K562 (cell line): ENCODE data around the gene PLCB1.

ENCODE experiments used
- ATF1 ChIP-seq, 2 experiments: fragments of 450-650 bp in 1 of 2; IDR thresholded peaks; 2 replicates each; pipeline ENCODE4 v1.6.1; 2016; ENCODE audit warnings: missing compliant biosample characterization in 1 of 2, missing genetic modification characterization in 1 of 2
- BCOR ChIP-seq: fragments of 450-650 bp; IDR thresholded peaks from 2 replicates; pipeline ENCODE4 v1.6.1; 2016
- BHLHE40 ChIP-seq: IDR thresholded peaks from 2 replicates; pipeline ENCODE4 v1.6.1; 2011; ENCODE audit warnings: low read length, improper control_type of control experiment
- CTCF ChIP-seq, 3 experiments: IDR thresholded peaks in 2 of 3; conservative IDR thresholded peaks in 1 of 3; 2 replicates each; pipeline ENCODE4 v1.5.1; 2011 to 2012; ENCODE audit warnings: low read length in 3 of 3, mild to moderate bottlenecking in 3 of 3, control low read depth in 2 of 3, improper control_type of control experiment in 1 of 3, inconsistent platforms in 1 of 3, low read depth in 1 of 3, mixed read lengths in 1 of 3, moderate library complexity in 1 of 3; ENCODE audit not compliant: insufficient read depth in 2 of 3
- ILK ChIP-seq: fragments of 450-650 bp; IDR thresholded peaks from 2 replicates; pipeline ENCODE4 v1.6.1; 2016; ENCODE audit warnings: missing genetic modification characterization, low read depth, mild to moderate bottlenecking, missing compliant biosample characterization, moderate library complexity, borderline replicate concordance
- MBD2 ChIP-seq: sonication (generic); IDR thresholded peaks from 2 replicates; pipeline ENCODE4 v1.6.1; 2016; ENCODE audit warnings: low read depth, borderline replicate concordance
- MTA1 ChIP-seq: fragments of 450-650 bp; IDR thresholded peaks from 2 replicates; pipeline ENCODE4 v1.6.1; 2017; ENCODE audit warnings: borderline replicate concordance
- SIN3A ChIP-seq, 2 experiments: fragments of 150-350 bp in 1 of 2; IDR thresholded peaks; 2 replicates each; pipeline ENCODE4 v1.6.1; 2011 to 2016; ENCODE audit warnings: borderline replicate concordance in 2 of 2, low read depth in 2 of 2, low read length in 2 of 2, mild to moderate bottlenecking in 2 of 2, moderate library complexity in 2 of 2; ENCODE audit not compliant: control insufficient read depth in 1 of 2

DNA sequence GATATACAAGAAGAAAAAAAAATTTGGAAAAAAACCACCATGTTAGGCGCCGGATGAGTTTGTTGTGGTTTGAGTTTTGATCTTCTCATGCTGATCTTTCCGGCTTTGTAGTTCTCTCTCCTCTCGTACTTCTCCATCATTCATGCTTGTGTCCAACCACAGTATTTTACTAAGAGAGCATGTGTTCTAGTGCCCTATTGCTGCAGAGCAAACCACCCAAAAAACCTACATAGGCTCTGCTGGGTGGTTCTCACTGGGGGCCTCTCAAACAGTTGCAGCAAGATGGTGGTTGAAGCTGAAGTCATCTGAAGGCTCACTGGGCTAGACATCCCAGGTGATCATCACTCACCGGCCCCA, 404.2 kb downstream of the PLCB1 start:
- TF ChIP-seq ATF1 (CRISPR knock-in tag; IDR thresholded peaks at IDR 0.05): no peak
- no peak for TF ChIP-seq ATF1 (tag; IDR thresholded peaks at IDR 0.05)
- TF ChIP-seq MTA1: no peak
- TF ChIP-seq ILK: no peak
- TF ChIP-seq CTCF (IDR thresholded peaks at IDR 0.05 in 2 of 3, conservative IDR thresholded peaks at IDR 0.05 in 1 of 3; ENCODE audit: insufficient read depth in 2 of 3, low read depth in 1 of 3, low read length in 3 of 3): no peak
- TF ChIP-seq BHLHE40: no peak
- no peak for TF ChIP-seq MBD2
- TF ChIP-seq BCOR: no peak
- TF ChIP-seq SIN3A (IDR thresholded peaks at IDR 0.05; ENCODE audit: borderline replicate concordance in 2 of 2, control insufficient read depth in 1 of 2, low read depth in 2 of 2, low read length in 2 of 2): no peak
